Spleen (tissue), 11 donors: Measurements from ENCODE around the gene CACNA2D1. TPM values are rescaled to one million over a fixed set of nuclear protein-coding genes. Genes with fewer than 3 reads are reported as not detected.

ENCODE experiments used
- DNase-seq: peaks from one replicate; pipeline ENCODE4 v3.0.0-alpha.2; 2020
- H3K27ac ChIP-seq, 8 donors: fragments of 200-600 bp; sonication (generic) in 7 of 8; 1 replicate in 4 of 8; 2 replicates in 4 of 8; pipeline versions ENCODE4 v1.5.0 to v1.8.0; 2016 to 2021; ENCODE audit warnings: inconsistent platforms in 4 of 8, mild to moderate bottlenecking in 4 of 8, moderate library complexity in 1 of 8
- H3K27me3 ChIP-seq, 7 donors: fragments of 200-600 bp; sonication (generic) in 6 of 7; replicated peaks in 1 of 7; 1 replicate in 4 of 7; 2 replicates in 3 of 7; pipeline versions ENCODE4 v1.5.0 to v1.8.0; 2016 to 2021; ENCODE audit warnings: inconsistent platforms in 3 of 7, mild to moderate bottlenecking in 1 of 7
- H3K36me3 ChIP-seq, 6 donors: fragments of 200-600 bp; sonication (generic) in 5 of 6; 1 replicate in 4 of 6; 2 replicates in 2 of 6; pipeline versions ENCODE4 v1.5.0 to v1.8.0; 2016 to 2021; ENCODE audit warnings: inconsistent platforms in 2 of 6
- H3K4me1 ChIP-seq, 6 donors: fragments of 200-600 bp; sonication (generic) in 5 of 6; 1 replicate in 3 of 6; 2 replicates in 3 of 6; pipeline versions ENCODE4 v1.5.0 to v1.8.0; 2016 to 2021; ENCODE audit warnings: inconsistent platforms in 3 of 6
- H3K4me3 ChIP-seq, 8 donors: fragments of 200-600 bp; sonication (generic) in 7 of 8; 1 replicate in 4 of 8; 2 replicates in 4 of 8; pipeline versions ENCODE4 v1.5.0 to v1.8.0; 2016 to 2021; ENCODE audit warnings: inconsistent platforms in 4 of 8, mild to moderate bottlenecking in 4 of 8, moderate library complexity in 2 of 8
- H3K9me3 ChIP-seq, 8 donors: fragments of 200-600 bp; sonication (generic) in 7 of 8; 1 replicate in 4 of 8; 2 replicates in 4 of 8; pipeline versions ENCODE4 v1.5.0 to v1.8.0; 2016 to 2021; ENCODE audit warnings: inconsistent platforms in 4 of 8
- POLR2A ChIP-seq, 3 donors: fragments of 450-650 bp; IDR thresholded peaks; one replicate each; pipeline ENCODE4 v1.5.1; 2017; ENCODE audit warnings: antibody characterized with exemption in 3 of 3, mild to moderate bottlenecking in 1 of 3
- POLR2AphosphoS5 ChIP-seq, 3 donors: sonication (generic); formaldehyde crosslinking; IDR thresholded peaks; one replicate each; pipeline ENCODE4 v1.5.1; 2017; ENCODE audit warnings: antibody characterized with exemption in 3 of 3
- WGBS, 5 donors: extraction: QIAGEN DNeasy Blood & Tissue Kit in 3 of 5; methylation state at CpG; one replicate each; pipeline versions ENCODE4 v1.1.5 to v1.1.7; 2013 to 2018; 5-methylcytosine and 5-hydroxymethylcytosine counted together
- intact Hi-C: fragments of 100-400 bp; cut with DNase I; formaldehyde crosslinking; loops from one replicate; pipeline ENCODE4 v1.15.0; 2023; ENCODE audit warnings: low total_unique reads
- polyA plus RNA-seq, 3 donors: library from polyadenylated mRNA; stranded (reverse); fragments of 200-250 nt; gene quantifications; one replicate each; pipeline ENCODE4 v1.2.1, GENCODE V29; 2013
- total RNA-seq, 7 donors: library from RNA; depleted of rRNA in 3 of 7; stranded (reverse); fragments of >200 nt in 3 of 7; fragmentation: NEBNext Ultra II Directional in 4 of 7; extraction: Animal tissue kit (Norgen Biotek cat#: 25700) in 4 of 7; gene quantifications; one replicate each; pipeline versions ENCODE4 v1.1.0 to v1.2.1, GENCODE V29; 2016 to 2021
- TF ChIP-seq, protein P1 (sequence below), 11 experiments: fragments of 200-600 bp in 7 of 11; fragments of 450-650 bp in 4 of 11; sonication (generic) in 4 of 11; IDR thresholded peaks in 8 of 11; conservative IDR thresholded peaks in 3 of 11; 1 replicate in 7 of 11; 2 replicates in 4 of 11; pipeline versions ENCODE4 v1.4.0 to v1.8.0; 2016 to 2021; ENCODE audit warnings: antibody characterized with exemption in 11 of 11, inconsistent platforms in 4 of 11, mild to moderate bottlenecking in 1 of 11
- donor health status: healthy with polysubstance abuse.
- donor health status: DM: no; HTN: no; CAD: no; lungs with moderate emphysema.
- donor health status: DM: no; HTN: no; CAD: no.
- donor health status: Bipolar disorder and iron deficiency.
- donor health status: healthy.
- donor health status: DM: no; HTN: no; CAD: no.
- donor health status: DM: yes; HTN: yes; CAD: no.

Gene CACNA2D1
- total and polyA plus RNA-seq, 10 donors: 1.7 to 24.0 (median 15.2) TPM

GRCh38 chr7:82472966-82473365 lies 29.4 kb upstream of the CACNA2D1 start:
- H3K9me3 ChIP-seq: no peaks in the 10 kb centered on the region
- DNase-seq: no peak
- no peak overlapping the region for H3K27ac ChIP-seq
- 87 to 98% (median 89%) methylated on average over 9 of the region's 9 CpGs for WGBS, 5 donors
- no peaks in the 10 kb centered on the region for H3K4me1 ChIP-seq
- no peaks in the 10 kb centered on the region for H3K27me3 ChIP-seq
- H3K4me3 ChIP-seq: no peak overlapping the region
- intact Hi-C loops: no loop called here
- no peaks in the 10 kb centered on the region for H3K36me3 ChIP-seq
- TF ChIP-seq POLR2A (IDR thresholded peaks at IDR 0.05) (no peak), POLR2AphosphoS5 (IDR thresholded peaks at IDR 0.05) (no peak)
- TF ChIP-seq, protein P1, sequence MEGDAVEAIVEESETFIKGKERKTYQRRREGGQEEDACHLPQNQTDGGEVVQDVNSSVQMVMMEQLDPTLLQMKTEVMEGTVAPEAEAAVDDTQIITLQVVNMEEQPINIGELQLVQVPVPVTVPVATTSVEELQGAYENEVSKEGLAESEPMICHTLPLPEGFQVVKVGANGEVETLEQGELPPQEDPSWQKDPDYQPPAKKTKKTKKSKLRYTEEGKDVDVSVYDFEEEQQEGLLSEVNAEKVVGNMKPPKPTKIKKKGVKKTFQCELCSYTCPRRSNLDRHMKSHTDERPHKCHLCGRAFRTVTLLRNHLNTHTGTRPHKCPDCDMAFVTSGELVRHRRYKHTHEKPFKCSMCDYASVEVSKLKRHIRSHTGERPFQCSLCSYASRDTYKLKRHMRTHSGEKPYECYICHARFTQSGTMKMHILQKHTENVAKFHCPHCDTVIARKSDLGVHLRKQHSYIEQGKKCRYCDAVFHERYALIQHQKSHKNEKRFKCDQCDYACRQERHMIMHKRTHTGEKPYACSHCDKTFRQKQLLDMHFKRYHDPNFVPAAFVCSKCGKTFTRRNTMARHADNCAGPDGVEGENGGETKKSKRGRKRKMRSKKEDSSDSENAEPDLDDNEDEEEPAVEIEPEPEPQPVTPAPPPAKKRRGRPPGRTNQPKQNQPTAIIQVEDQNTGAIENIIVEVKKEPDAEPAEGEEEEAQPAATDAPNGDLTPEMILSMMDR (IDR thresholded peaks at IDR 0.05 in 8 of 11, conservative IDR thresholded peaks at IDR 0.05 in 3 of 11): no peak

DNA sequence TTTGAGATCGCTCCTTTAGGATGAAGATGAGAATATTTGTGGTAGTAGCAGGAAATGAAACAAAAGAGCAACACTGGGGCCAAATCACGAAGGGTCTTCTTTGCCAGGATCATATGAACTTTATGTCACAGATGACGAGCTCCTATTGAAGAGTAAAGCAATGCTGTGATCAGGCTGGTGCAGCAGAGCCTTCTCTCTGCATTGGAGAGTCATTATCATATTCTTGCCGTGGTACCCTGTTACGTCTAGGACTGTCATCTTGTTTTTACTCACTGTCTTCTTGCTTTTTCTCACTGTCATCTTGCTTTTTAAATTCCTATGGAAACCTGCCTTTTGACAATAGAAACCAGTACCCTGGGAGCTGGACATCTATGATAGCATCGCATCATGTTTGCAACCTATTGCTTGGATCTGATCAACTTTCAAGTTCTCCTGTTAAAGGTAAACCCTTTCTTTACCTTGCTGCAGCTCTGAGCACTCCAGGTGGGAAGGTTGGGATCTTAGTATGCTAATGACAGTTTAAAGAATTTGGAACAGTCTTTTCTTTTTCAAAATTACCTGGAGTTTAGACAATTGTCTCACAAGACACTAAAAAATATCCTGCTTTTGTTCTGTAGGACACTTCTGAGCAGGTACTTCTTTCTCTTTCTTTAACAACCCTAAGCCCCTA lies 27.9 kb upstream of the CACNA2D1 start:
- Histone ChIP-seq H3K27me3 (no peaks in the 10 kb centered on the region), H3K36me3 (no peaks in the 10 kb centered on the region), H3K4me3 (no peak overlapping the region), H3K9me3 (no peaks in the 10 kb centered on the region), H3K4me1 (no peaks in the 10 kb centered on the region), H3K27ac (no peak overlapping the region)
- 66 to 82% (median 79%) methylated on average over 6 of the region's 6 CpGs for WGBS, 5 donors
- intact Hi-C loops: no loop called here
- TF ChIP-seq, protein P1 (IDR thresholded peaks at IDR 0.05 in 8 of 11, conservative IDR thresholded peaks at IDR 0.05 in 3 of 11): no peak
- TF ChIP-seq POLR2AphosphoS5 (IDR thresholded peaks at IDR 0.05) (no peak), POLR2A (IDR thresholded peaks at IDR 0.05) (no peak)
- DNase-seq: no peak

GRCh38 chr7:82469207-82469606 lies 25.6 kb upstream of the CACNA2D1 start:
- DNase-seq: no peak
- H3K27me3 ChIP-seq: no peaks in the 10 kb centered on the region
- no peaks in the 10 kb centered on the region for H3K4me1 ChIP-seq
- TF ChIP-seq POLR2AphosphoS5 (IDR thresholded peaks at IDR 0.05) (no peak), POLR2A (IDR thresholded peaks at IDR 0.05) (no peak)
- TF ChIP-seq, protein P1 (IDR thresholded peaks at IDR 0.05 in 8 of 11, conservative IDR thresholded peaks at IDR 0.05 in 3 of 11): no peak
- H3K9me3 ChIP-seq: peaks cover 0 to 10% (median 3%) of the 10 kb centered on the region in 8 donors
- intact Hi-C loops: no loop called here
- WGBS, 5 donors: 71 to 83% (median 79%) methylated on average over 4 of the region's 4 CpGs
- H3K4me3 ChIP-seq: no peak overlapping the region
- no peak overlapping the region for H3K27ac ChIP-seq
- H3K36me3 ChIP-seq: no peaks in the 10 kb centered on the region

DNA sequence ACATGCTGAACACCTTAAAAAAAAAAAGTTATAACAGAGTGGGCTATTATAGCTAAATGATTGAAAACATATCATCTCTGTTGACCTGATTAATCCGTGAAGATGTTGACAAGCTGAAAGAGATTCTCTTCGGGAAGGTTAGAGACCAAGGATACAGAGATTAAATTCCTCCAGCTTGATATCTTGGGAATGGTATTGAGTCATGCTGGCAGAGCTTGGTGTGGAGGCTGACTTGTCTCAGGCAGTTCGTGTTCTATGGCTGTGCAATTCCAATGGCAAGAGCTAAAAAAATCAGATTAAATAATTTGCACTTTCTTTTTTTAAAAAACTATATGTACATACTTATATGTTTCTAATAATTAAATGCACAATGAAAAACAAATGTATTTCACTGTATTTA lies 24.9 kb upstream of the CACNA2D1 start:
- TF ChIP-seq POLR2AphosphoS5 (IDR thresholded peaks at IDR 0.05) (no peak), POLR2A (IDR thresholded peaks at IDR 0.05) (no peak)
- TF ChIP-seq, protein P1 (IDR thresholded peaks at IDR 0.05 in 8 of 11, conservative IDR thresholded peaks at IDR 0.05 in 3 of 11): no peak
- Histone ChIP-seq H3K4me3 (no peak overlapping the region), H3K27ac (no peak overlapping the region), H3K27me3 (no peaks in the 10 kb centered on the region), H3K9me3 (peaks cover 0 to 17% (median 7%) of the 10 kb centered on the region in 8 donors), H3K4me1 (no peaks in the 10 kb centered on the region), H3K36me3 (no peaks in the 10 kb centered on the region)
- 77 to 87% (median 81%) methylated on average over 3 of the region's 3 CpGs for WGBS, 5 donors
- DNase-seq: no peak
- intact Hi-C loops: no loop called here
